Activated T-cell treated with anti-CD3 and anti-CD28 coated beads, Interleukin-2, amount 50 U/mL, for 4 hours (primary cell): ENCODE measurements around the gene AHNAK2. TPM values are rescaled to one million over a fixed set of nuclear protein-coding genes. Genes with fewer than 3 reads are reported as not detected.
"Not testable (repeated sequence)": the region's sequence is repeated elsewhere in the genome, so short reads cannot be mapped to it uniquely, and the experiment has no call there.

Experiments used
- ATAC-seq, 2 donors: fragments of 200-7000 bp; cut with Tn5 transposase; one replicate each; pipeline ENCODE4 v1.10.0; 2021
- DNase-seq: peaks from one replicate; pipeline ENCODE4 v3.0.0-alpha.2; 2020
- H3K27me3 Mint-ChIP-seq: one replicate; pipeline ENCODE4 v1.8.0; 2021; ENCODE audit warnings: low read depth, mixed read lengths
- H3K36me3 Mint-ChIP-seq: one replicate; pipeline ENCODE4 v1.8.0; 2022; ENCODE audit warnings: mixed read lengths; ENCODE audit not compliant: insufficient read depth
- H3K4me1 Mint-ChIP-seq: one replicate; pipeline ENCODE4 v1.8.0; 2021; ENCODE audit warnings: low read depth, mixed read lengths
- H3K4me3 Mint-ChIP-seq: one replicate; pipeline ENCODE4 v1.8.0; 2021; ENCODE audit warnings: mild to moderate bottlenecking, moderate library complexity, mixed read lengths
- H3K9me3 Mint-ChIP-seq: one replicate; pipeline ENCODE4 v1.8.0; 2021; ENCODE audit warnings: mixed read lengths
- total RNA-seq, 3 donors: library from RNA; stranded (reverse); gene quantifications; one replicate each; pipeline ENCODE4 v1.2.1, GENCODE V29; 2021

Gene AHNAK2
- total RNA-seq, 3 donors from 2014 or later, result under 0.01 to 0.08 (median 0.05) TPM

GRCh38 chr14:104919152-104919992, 58.8 kb downstream of the AHNAK2 start:
- H3K27me3 Mint-ChIP-seq, H3K36me3 Mint-ChIP-seq, DNase-seq, H3K9me3 Mint-ChIP-seq, ATAC-seq, H3K4me3 Mint-ChIP-seq, H3K4me1 Mint-ChIP-seq: not testable (repeated sequence)

- DNase-seq, result no peak
- Mint-ChIP-seq H3K4me1 (no peaks in the 10 kb centered on the region), H3K4me3 (no peak overlapping the region), H3K36me3 (no peaks in the 10 kb centered on the region), H3K9me3 (no peaks in the 10 kb centered on the region), H3K27me3 (peaks cover 2% of the 10 kb centered on the region)
- ATAC-seq, result no peak
Observed at GRCh38 chr14:104917993-104918392, 60.2 kb downstream of the AHNAK2 start.

GRCh38 chr14:104917116-104917515, 61.1 kb downstream of the AHNAK2 start:
- H3K27me3 Mint-ChIP-seq, result peaks cover 3% of the 10 kb centered on the region
- no peak overlapping the region for H3K4me3 Mint-ChIP-seq
- peaks cover 1% of the 10 kb centered on the region for H3K9me3 Mint-ChIP-seq
- no peaks in the 10 kb centered on the region for H3K36me3 Mint-ChIP-seq
- no peaks in the 10 kb centered on the region for H3K4me1 Mint-ChIP-seq
- DNase-seq (no peak), ATAC-seq (no peak)

GRCh38 chr14:104913435-104913834, 64.7 kb downstream of the AHNAK2 start:
- peaks cover 9% of the 10 kb centered on the region for H3K9me3 Mint-ChIP-seq
- ATAC-seq, result no peak
- DNase-seq, result no peak
- H3K4me1 Mint-ChIP-seq, result no peaks in the 10 kb centered on the region
- no peak overlapping the region for H3K4me3 Mint-ChIP-seq
- H3K27me3 Mint-ChIP-seq, result peaks cover 17% of the 10 kb centered on the region
- no peaks in the 10 kb centered on the region for H3K36me3 Mint-ChIP-seq

GRCh38 chr14:104912053-104912452, 66.1 kb downstream of the AHNAK2 start:
- H3K4me3 Mint-ChIP-seq, result no peak overlapping the region
- peaks cover 9% of the 10 kb centered on the region for H3K9me3 Mint-ChIP-seq
- ATAC-seq (no peak), DNase-seq (no peak)
- peaks cover 26% of the 10 kb centered on the region for H3K27me3 Mint-ChIP-seq
- no peaks in the 10 kb centered on the region for H3K36me3 Mint-ChIP-seq
- no peaks in the 10 kb centered on the region for H3K4me1 Mint-ChIP-seq

- peaks cover 40% of the 10 kb centered on the region for H3K27me3 Mint-ChIP-seq
- H3K36me3 Mint-ChIP-seq, result no peaks in the 10 kb centered on the region
- ATAC-seq, result no peak
Observed at GRCh38 chr14:104908303-104908702, 69.9 kb downstream of the AHNAK2 start.

GRCh38 chr14:104905579-104905933, 72.6 kb downstream of the AHNAK2 start:
- not testable (repeated sequence) for DNase-seq, H3K4me1 Mint-ChIP-seq, H3K9me3 Mint-ChIP-seq, ATAC-seq, H3K4me3 Mint-ChIP-seq, H3K36me3 Mint-ChIP-seq
- peaks cover 31% of the 10 kb centered on the region for H3K27me3 Mint-ChIP-seq

More at GRCh38 chr14:104908303-104908702, 69.9 kb downstream of the AHNAK2 start:
- DNase-seq, result no peak
- Mint-ChIP-seq H3K9me3 (peaks cover 9% of the 10 kb centered on the region), H3K4me1 (no peaks in the 10 kb centered on the region), H3K4me3 (no peak overlapping the region)

GRCh38 chr14:104904650-104905578, 73.3 kb downstream of the AHNAK2 start:
- H3K27me3 Mint-ChIP-seq, result peaks cover 29% of the 10 kb centered on the region
- H3K4me3 Mint-ChIP-seq, DNase-seq, H3K36me3 Mint-ChIP-seq, H3K9me3 Mint-ChIP-seq, H3K4me1 Mint-ChIP-seq, ATAC-seq: not testable (repeated sequence)

- DNase-seq (no peak), ATAC-seq (no peak)
- H3K27me3 Mint-ChIP-seq, result peaks cover 25% of the 10 kb centered on the region
- peaks cover 3% of the 10 kb centered on the region for H3K4me1 Mint-ChIP-seq
- no peaks in the 10 kb centered on the region for H3K36me3 Mint-ChIP-seq
- H3K4me3 Mint-ChIP-seq, result no peak overlapping the region
- H3K9me3 Mint-ChIP-seq, result no peaks in the 10 kb centered on the region
Observed at GRCh38 chr14:104903990-104904389, 74.2 kb downstream of the AHNAK2 start.

GRCh38 chr14:104900639-104901512, 77.3 kb downstream of the AHNAK2 start:
- ATAC-seq (no peak), DNase-seq (no peak)
- Mint-ChIP-seq H3K9me3 (no peaks in the 10 kb centered on the region), H3K36me3 (no peaks in the 10 kb centered on the region), H3K27me3 (peaks cover 14% of the 10 kb centered on the region), H3K4me3 (no peak overlapping the region), H3K4me1 (peaks cover 6% of the 10 kb centered on the region)

- Mint-ChIP-seq H3K27me3 (peaks cover 12% of the 10 kb centered on the region), H3K4me3 (no peak overlapping the region), H3K9me3 (no peaks in the 10 kb centered on the region), H3K4me1 (peaks cover 6% of the 10 kb centered on the region), H3K36me3 (no peaks in the 10 kb centered on the region)
- ATAC-seq (no peak), DNase-seq (no peak)
Observed at GRCh38 chr14:104899781-104900180, 78.4 kb downstream of the AHNAK2 start.

GRCh38 chr14:104898870-104899510, 79.2 kb downstream of the AHNAK2 start:
- Mint-ChIP-seq H3K9me3 (no peaks in the 10 kb centered on the region), H3K4me1 (peaks cover 6% of the 10 kb centered on the region), H3K4me3 (no peak overlapping the region), H3K27me3 (peaks cover 4% of the 10 kb centered on the region), H3K36me3 (no peaks in the 10 kb centered on the region)
- ATAC-seq (no peak), DNase-seq (no peak)

- H3K36me3 Mint-ChIP-seq, result no peaks in the 10 kb centered on the region
- no peaks in the 10 kb centered on the region for H3K9me3 Mint-ChIP-seq
- ATAC-seq (no peak), DNase-seq (no peak)
- no peak overlapping the region for H3K4me3 Mint-ChIP-seq
- peaks cover 6% of the 10 kb centered on the region for H3K4me1 Mint-ChIP-seq
- peaks cover 1% of the 10 kb centered on the region for H3K27me3 Mint-ChIP-seq
Observed at GRCh38 chr14:104898195-104898558, 80.0 kb downstream of the AHNAK2 start.
